Measurements from ENCODE around the gene PITX3. TPM values are rescaled to one million over a fixed set of nuclear protein-coding genes. Genes with fewer than 3 reads are reported as not detected.

The PITX3 gene
- total RNA-seq = 0.85 TPM
- long read RNA-seq = 0 reads

DNA sequence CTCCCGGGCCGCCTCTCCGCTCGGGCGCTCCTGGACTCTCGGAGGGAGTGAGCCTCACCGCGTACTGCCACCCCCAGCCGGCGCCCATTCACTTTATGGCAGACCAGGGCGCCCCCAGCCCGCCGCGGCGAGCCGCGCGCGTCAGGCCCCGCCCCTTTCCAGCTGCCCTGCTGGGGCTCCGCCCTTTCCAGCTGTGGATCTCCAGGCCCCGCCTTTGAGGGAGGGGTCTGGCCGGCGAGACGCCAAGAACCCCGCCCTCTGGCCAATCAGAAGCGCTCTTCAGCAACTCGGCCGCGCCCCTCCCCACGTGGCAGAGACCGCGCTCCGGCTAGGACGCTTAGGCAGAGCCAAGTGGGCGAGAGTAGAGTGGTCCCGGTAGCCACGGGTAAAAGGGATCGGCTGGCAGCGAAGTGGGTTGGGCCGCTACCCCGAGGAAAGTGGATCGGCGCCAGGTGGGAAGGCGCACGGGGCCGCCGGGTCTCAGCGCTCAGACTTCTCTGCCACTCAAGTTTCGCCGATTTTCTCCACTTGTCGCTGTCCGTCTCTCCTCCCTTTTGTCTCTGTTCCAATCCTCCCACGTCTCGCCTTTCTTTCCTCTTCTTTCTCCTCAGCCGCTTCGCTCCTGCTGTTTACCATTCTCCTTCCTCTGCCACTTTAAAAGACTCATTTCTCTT is at the start of gene PITX3:
Gene PITX3 (minus strand): TSS at position 69 of the 674 bp plus-strand sequence. CDS start 9,432 bp downstream, outside the sequence.
- H3K4me1 ChIP-seq = peaks cover 47% of the 10 kb centered on the region
- TF ChIP-seq, protein P1, sequence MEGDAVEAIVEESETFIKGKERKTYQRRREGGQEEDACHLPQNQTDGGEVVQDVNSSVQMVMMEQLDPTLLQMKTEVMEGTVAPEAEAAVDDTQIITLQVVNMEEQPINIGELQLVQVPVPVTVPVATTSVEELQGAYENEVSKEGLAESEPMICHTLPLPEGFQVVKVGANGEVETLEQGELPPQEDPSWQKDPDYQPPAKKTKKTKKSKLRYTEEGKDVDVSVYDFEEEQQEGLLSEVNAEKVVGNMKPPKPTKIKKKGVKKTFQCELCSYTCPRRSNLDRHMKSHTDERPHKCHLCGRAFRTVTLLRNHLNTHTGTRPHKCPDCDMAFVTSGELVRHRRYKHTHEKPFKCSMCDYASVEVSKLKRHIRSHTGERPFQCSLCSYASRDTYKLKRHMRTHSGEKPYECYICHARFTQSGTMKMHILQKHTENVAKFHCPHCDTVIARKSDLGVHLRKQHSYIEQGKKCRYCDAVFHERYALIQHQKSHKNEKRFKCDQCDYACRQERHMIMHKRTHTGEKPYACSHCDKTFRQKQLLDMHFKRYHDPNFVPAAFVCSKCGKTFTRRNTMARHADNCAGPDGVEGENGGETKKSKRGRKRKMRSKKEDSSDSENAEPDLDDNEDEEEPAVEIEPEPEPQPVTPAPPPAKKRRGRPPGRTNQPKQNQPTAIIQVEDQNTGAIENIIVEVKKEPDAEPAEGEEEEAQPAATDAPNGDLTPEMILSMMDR (IDR thresholded peaks at IDR 0.05; ENCODE audit: borderline replicate concordance) = peak; percentile 9
- peak within 1 kb of the TSS; percentile 81 for H3K4me3 ChIP-seq
- H3K9me3 ChIP-seq (replicated peaks) = no peaks in the 10 kb centered on the region
- intact Hi-C loops (cut with micrococcal nuclease) = no loop called here
- peak; percentile 94 for DNase-seq
- peaks cover 4% of the 10 kb centered on the region for H3K27me3 ChIP-seq (ENCODE audit: low read depth)
- H3K36me3 ChIP-seq = no peaks in the 10 kb centered on the region
- peak within 1 kb of the TSS; percentile 49 for H3K27ac ChIP-seq (replicated peaks)

DNA sequence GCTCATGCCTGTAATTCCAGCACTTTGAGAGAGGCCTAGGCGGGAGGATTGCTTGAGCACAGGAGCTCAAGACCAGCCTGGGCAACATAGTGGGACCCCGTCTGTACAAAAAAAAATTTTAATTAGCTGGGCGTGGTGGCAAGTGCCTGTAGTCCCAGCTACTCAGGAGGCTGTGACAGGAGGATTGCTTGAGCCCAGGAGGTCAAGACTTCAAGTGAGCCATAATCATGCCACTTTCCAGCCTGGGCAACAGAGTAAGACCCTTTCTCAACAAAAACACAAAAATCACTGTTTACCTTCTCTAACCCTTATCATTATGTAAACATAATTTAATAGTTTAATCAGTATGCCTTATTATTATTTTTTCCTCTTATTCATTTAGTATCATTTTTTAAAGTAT is 48.5 kb upstream of the PITX3 start:
- DNase-seq = no peak
- H3K36me3 ChIP-seq = no peaks in the 10 kb centered on the region
- no peak overlapping the region for H3K4me3 ChIP-seq
- no peaks in the 10 kb centered on the region for H3K9me3 ChIP-seq (replicated peaks)
- H3K4me1 ChIP-seq = peaks cover 94% of the 10 kb centered on the region
- TF ChIP-seq, protein P1 (IDR thresholded peaks at IDR 0.05; ENCODE audit: borderline replicate concordance) = no peak
- H3K27me3 ChIP-seq (ENCODE audit: low read depth) = no peaks in the 10 kb centered on the region
- no peak overlapping the region for H3K27ac ChIP-seq (replicated peaks)
- intact Hi-C loops (cut with micrococcal nuclease) = no loop called here

DNA sequence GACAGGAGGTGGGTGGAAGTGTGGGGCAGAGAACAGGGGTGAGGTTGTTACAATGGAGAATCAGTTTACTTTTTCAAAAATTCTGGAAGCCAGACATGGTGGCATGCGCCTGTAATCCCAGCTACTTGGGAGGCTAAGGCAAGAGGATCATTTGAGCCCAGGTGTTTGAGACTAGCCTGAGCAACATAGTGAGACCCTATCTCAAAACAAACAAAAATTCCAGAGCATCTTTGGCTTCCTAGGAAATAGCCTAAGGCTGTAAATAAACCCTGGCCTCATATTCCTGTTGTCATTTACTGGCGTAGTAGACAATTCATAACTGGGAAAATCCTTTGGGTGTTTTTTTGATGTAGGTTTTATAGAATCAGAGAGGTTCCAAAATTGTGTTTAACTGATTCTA is 48.0 kb upstream of the PITX3 start:
- H3K4me1 ChIP-seq = peaks cover 94% of the 10 kb centered on the region
- H3K36me3 ChIP-seq = no peaks in the 10 kb centered on the region
- H3K27me3 ChIP-seq (ENCODE audit: low read depth) = no peaks in the 10 kb centered on the region
- H3K9me3 ChIP-seq (replicated peaks) = no peaks in the 10 kb centered on the region
- no peak overlapping the region for H3K4me3 ChIP-seq
- TF ChIP-seq, protein P1 (IDR thresholded peaks at IDR 0.05; ENCODE audit: borderline replicate concordance) = no peak
- H3K27ac ChIP-seq (replicated peaks) = no peak overlapping the region
- DNase-seq = no peak
- intact Hi-C loops (cut with micrococcal nuclease) = no loop called here

DNA sequence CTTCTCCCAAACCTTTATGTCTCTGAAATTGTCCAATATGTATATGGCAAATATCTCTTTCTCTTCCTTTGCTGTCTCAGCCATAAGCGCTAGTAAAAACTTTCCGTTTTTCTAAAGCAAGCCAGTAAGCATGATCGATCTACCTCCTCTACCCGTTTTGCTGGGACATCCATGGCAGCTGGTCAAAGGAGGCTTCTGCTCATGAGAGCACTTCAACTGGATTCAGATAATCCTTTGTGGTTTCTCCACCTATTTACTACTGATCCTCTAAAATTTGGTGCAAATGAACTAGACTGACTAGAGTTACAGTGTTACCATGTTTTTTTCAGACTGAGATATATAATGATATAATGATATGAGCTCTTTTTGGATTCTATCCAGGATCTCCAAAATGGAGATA is 46.7 kb upstream of the PITX3 start:
- DNase-seq = no peak
- TF ChIP-seq, protein P1 (IDR thresholded peaks at IDR 0.05; ENCODE audit: borderline replicate concordance) = no peak
- Histone ChIP-seq H3K9me3 (replicated peaks) (no peaks in the 10 kb centered on the region), H3K27me3 (ENCODE audit: low read depth) (no peaks in the 10 kb centered on the region), H3K4me3 (no peak overlapping the region), H3K36me3 (no peaks in the 10 kb centered on the region), H3K27ac (replicated peaks) (no peak overlapping the region), H3K4me1 (peaks cover 96% of the 10 kb centered on the region)
- intact Hi-C loops (cut with micrococcal nuclease) = no loop called here

DNA sequence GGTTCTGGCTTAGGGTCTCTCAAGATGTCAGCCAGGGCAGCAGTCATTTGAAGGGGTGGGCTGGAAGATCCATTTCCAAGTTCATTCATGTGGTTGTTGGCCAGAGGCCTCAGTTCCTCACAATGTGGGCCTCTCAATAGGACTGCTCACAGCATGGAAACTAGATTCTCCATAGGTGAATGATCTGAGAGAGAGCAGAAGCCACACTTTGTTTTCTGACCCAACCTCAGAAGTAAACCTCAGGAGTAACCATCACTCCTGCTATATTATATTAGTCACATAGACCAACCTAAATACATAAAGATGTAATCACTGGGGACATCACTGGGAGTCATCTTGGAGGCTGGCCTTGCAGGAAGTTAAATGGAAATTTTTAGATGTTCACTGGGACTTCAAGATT is 46.2 kb upstream of the PITX3 start:
- H3K36me3 ChIP-seq = no peaks in the 10 kb centered on the region
- intact Hi-C loops (cut with micrococcal nuclease) = no loop called here
- no peaks in the 10 kb centered on the region for H3K27me3 ChIP-seq (ENCODE audit: low read depth)
- H3K4me3 ChIP-seq = no peak overlapping the region
- H3K27ac ChIP-seq (replicated peaks) = peak overlapping the region; percentile 21
- TF ChIP-seq, protein P1 (IDR thresholded peaks at IDR 0.05; ENCODE audit: borderline replicate concordance) = no peak
- DNase-seq = no peak
- H3K9me3 ChIP-seq (replicated peaks) = no peaks in the 10 kb centered on the region
- peaks cover 96% of the 10 kb centered on the region for H3K4me1 ChIP-seq

All from left ventricle myocardium inferior (tissue), 1 donor.